ENCODE data around the gene UNC80. TPM values are rescaled to one million over a fixed set of nuclear protein-coding genes. Genes with fewer than 3 reads are reported as not detected.

UNC80 gene
- total and polyA plus RNA-seq, 9 donors: 0.12 to 1.1 (median 0.63) TPM

- Histone ChIP-seq H3K4me1 (ENCODE audit: insufficient read depth) (peaks cover 2% of the 10 kb centered on the region), H3K36me3 (no peaks in the 10 kb centered on the region), H3K27ac (no peak overlapping the region), H3K4me3 (no peak overlapping the region), H3K27me3 (no peaks in the 10 kb centered on the region), H3K9me3 (no peaks in the 10 kb centered on the region)
- 17 to 34% (median 18%) methylated on average over 4 of the region's 4 CpGs for WGBS, 3 donors
- DNase-seq: no peak
- TF ChIP-seq POLR2A (IDR thresholded peaks at IDR 0.05): no peak
- no peak for TF ChIP-seq EP300 (IDR thresholded peaks at IDR 0.05)
- no peak for TF ChIP-seq CTCF (IDR thresholded peaks at IDR 0.05)
- intact Hi-C loops (cut with DNase I): no loop called here
These were observed 199.1 kb downstream of the UNC80 start for GRCh38 chr2:209970711-209971110.

GRCh38 chr2:209973328-209973727, 201.7 kb downstream of the UNC80 start:
- WGBS, 3 donors: 9 to 14% (median 11%) methylated on average over 1 of the region's 1 CpG
- Histone ChIP-seq H3K9me3 (no peaks in the 10 kb centered on the region), H3K4me1 (ENCODE audit: insufficient read depth) (peaks cover 2% of the 10 kb centered on the region), H3K27me3 (no peaks in the 10 kb centered on the region), H3K36me3 (no peaks in the 10 kb centered on the region), H3K27ac (no peak overlapping the region), H3K4me3 (no peak overlapping the region)
- DNase-seq: no peak
- TF ChIP-seq CTCF (IDR thresholded peaks at IDR 0.05) (no peak), POLR2A (IDR thresholded peaks at IDR 0.05) (no peak), EP300 (IDR thresholded peaks at IDR 0.05) (no peak)
- intact Hi-C loops (cut with DNase I): no loop called here

GRCh38 chr2:209974576-209974975, 202.9 kb downstream of the UNC80 start:
- no peak for DNase-seq
- 59 to 77% (median 65%) methylated on average over 1 of the region's 1 CpG for WGBS, 3 donors
- Histone ChIP-seq H3K27me3 (no peaks in the 10 kb centered on the region), H3K27ac (no peak overlapping the region), H3K4me1 (ENCODE audit: insufficient read depth) (peaks cover 2% of the 10 kb centered on the region), H3K4me3 (no peak overlapping the region), H3K36me3 (no peaks in the 10 kb centered on the region), H3K9me3 (no peaks in the 10 kb centered on the region)
- intact Hi-C loops (cut with DNase I): no loop called here
- TF ChIP-seq EP300 (IDR thresholded peaks at IDR 0.05) (no peak), POLR2A (IDR thresholded peaks at IDR 0.05) (no peak), CTCF (IDR thresholded peaks at IDR 0.05) (no peak)

- WGBS, 3 donors: 89 to 93% (median 91%) methylated on average over 9 of the region's 9 CpGs
These were observed 205.2 kb downstream of the UNC80 start for GRCh38 chr2:209976698-209977385.

More at GRCh38 chr2:209976698-209977385, 205.2 kb downstream of the UNC80 start:
- H3K4me3 ChIP-seq: no peak overlapping the region
- H3K27ac ChIP-seq: no peak overlapping the region
- H3K9me3 ChIP-seq: no peaks in the 10 kb centered on the region
- no peaks in the 10 kb centered on the region for H3K36me3 ChIP-seq
- intact Hi-C loops (cut with DNase I): loop anchor here in 3 of 4 donors (5.0 kb wide), 1 partner anchor 220 kb away; no protein-coding TSS in a partner anchor
- DNase-seq: no peak
- H3K4me1 ChIP-seq (ENCODE audit: insufficient read depth): no peaks in the 10 kb centered on the region
- TF ChIP-seq POLR2A (IDR thresholded peaks at IDR 0.05): no peak
- H3K27me3 ChIP-seq: no peaks in the 10 kb centered on the region

Measured in ovary (tissue), 9 donors.